HG03139 (cell line): ENCODE measurements around the gene TMED6.
"Not testable (repeated sequence)": the region's sequence is repeated elsewhere in the genome, so short reads cannot be mapped to it uniquely, and the experiment has no call there.

Experiments used
- ATAC-seq: cut with Tn5 transposase; IDR thresholded peaks from one replicate; pipeline ENCODE4 v1.9.1; 2021; ENCODE audit not compliant: unreplicated experiment

The TMED6 gene

GRCh38 chr16:69363281-69363717 lies 11.7 kb upstream of the TMED6 start:
- ATAC-seq: no peak

GRCh38 chr16:69360070-69360469 lies 8.5 kb upstream of the TMED6 start:
- not testable (repeated sequence) for ATAC-seq

GRCh38 chr16:69350536-69351133 lies 951 bp downstream of the TMED6 start:
- ATAC-seq: no peak

- no peak for ATAC-seq
Measured at GRCh38 chr16:69349536-69349935, 2.0 kb downstream of the TMED6 start.

GRCh38 chr16:69348222-69348621 lies 3.4 kb downstream of the TMED6 start:
- ATAC-seq: no peak

GRCh38 chr16:69346683-69347082 lies 4.9 kb downstream of the TMED6 start:
- ATAC-seq: no peak

GRCh38 chr16:69345923-69346322 lies 5.7 kb downstream of the TMED6 start:
- ATAC-seq: no peak

- ATAC-seq: no peak
Measured at GRCh38 chr16:69344171-69344570, 7.4 kb downstream of the TMED6 start.

GRCh38 chr16:69340095-69340644 lies 11.4 kb downstream of the TMED6 start:
- peak; percentile 2 for ATAC-seq

GRCh38 chr16:69339289-69340094 lies 12.1 kb downstream of the TMED6 start, which contains the start of the genes COG8 and NIP7:
Gene COG8, minus strand, starts transcription at chr16:69339564. Its CDS starts 12 bp downstream, at chr16:69339552.
Gene NIP7, plus strand, starts transcription at chr16:69339772. Its CDS starts 58 bp downstream, at chr16:69339830.
- peak; percentile 83 for ATAC-seq

GRCh38 chr16:69338557-69339288 lies 12.9 kb downstream of the TMED6 start:
- no peak for ATAC-seq

GRCh38 chr16:69334696-69335095 lies 16.9 kb downstream of the TMED6 start:
- no peak for ATAC-seq

- peak; percentile 86 for ATAC-seq
Measured at GRCh38 chr16:69330286-69331109, 21.1 kb downstream of the TMED6 start, which contains the start of gene PDF. Gene PDF, minus strand, starts transcription at chr16:69330588. Its CDS starts 18 bp downstream, at chr16:69330570.

- peak; percentile 28 for ATAC-seq
Measured at GRCh38 chr16:69329369-69330285, 22.0 kb downstream of the TMED6 start.

GRCh38 chr16:69328854-69329316 lies 22.7 kb downstream of the TMED6 start:
- no peak for ATAC-seq

GRCh38 chr16:69327585-69328310 lies 23.8 kb downstream of the TMED6 start:
- no peak for ATAC-seq

GRCh38 chr16:69326172-69326873 lies 25.3 kb downstream of the TMED6 start:
- ATAC-seq: no peak

- ATAC-seq: no peak
Measured at GRCh38 chr16:69325784-69326171, 25.8 kb downstream of the TMED6 start.
